ENCODE data around the gene CFAP100.

Gene CFAP100

DNA sequence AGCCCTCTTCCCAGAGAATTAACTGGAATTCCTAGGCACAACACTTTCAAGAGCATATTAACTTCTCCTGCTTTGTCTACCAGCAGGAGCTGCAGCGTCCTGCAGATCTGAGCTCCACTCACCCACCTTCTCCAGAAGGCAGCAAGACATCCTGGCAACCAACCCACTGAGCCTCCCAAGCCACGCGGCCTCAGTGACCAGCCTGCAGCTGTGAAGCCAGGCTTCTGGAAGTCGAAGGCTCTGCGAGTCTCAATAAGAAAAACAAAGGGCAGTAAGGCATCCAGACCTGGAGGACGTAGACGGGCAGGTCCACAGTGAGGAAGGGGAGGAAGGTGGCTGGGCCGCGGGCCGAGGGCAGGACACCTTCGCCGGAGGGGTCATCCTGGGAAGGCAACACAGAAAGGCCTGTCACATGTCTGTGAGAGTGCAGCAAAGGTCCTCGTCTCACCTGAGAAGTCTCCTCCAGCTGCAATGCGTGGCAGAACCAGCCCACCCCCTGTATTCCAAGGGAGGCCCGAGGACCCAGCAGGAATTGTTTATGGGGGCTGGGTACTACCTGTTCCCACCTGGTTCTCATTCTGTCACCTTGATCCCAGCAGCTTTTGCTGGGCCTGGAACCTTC is 44.7 kb downstream of the CFAP100 start:
- no peak for DNase-seq (ENCODE audit: low read depth in 2 of 3, low spot score in 1 of 3)

GRCh38 chr3:126439968-126440708 is 45.4 kb downstream of the CFAP100 start:
- no peak for DNase-seq (ENCODE audit: low read depth in 2 of 3, low spot score in 1 of 3)

GRCh38 chr3:126440709-126440995 is 45.9 kb downstream of the CFAP100 start:
- no peak for DNase-seq (ENCODE audit: low read depth in 2 of 3, low spot score in 1 of 3)

DNA sequence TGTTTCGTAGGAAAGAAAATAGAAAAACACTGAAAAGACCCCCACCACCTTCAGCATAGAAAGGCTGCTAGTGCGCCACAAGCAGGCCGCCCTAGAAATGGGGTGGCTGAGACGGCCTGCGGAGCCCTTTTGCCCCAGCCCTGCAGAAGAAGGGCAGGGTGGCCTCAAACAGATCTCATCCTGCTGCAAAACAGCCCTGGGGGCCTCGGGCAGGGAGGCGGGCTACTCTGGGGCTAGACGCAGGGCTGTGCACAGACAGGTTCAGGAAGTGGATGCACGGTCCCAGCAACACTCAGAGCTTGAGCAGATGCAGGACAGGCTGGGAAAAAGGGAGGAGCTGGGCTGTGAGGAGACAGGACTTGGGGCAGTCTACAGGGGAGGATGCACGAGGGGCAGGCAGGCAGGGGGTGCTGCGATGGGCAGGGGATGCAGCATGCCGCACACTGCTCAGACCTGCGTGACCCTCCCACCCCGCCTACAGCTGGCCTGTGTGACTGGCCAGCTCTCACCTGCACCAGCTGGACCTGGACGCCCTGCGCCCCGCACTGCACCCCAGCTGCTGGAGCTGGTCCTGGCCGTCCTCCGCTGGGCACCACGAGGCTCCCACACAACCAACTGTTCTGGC is 46.7 kb downstream of the CFAP100 start:
- DNase-seq (ENCODE audit: low read depth in 2 of 3, low spot score in 1 of 3) = no peak

GRCh38 chr3:126442094-126442855 is 47.6 kb downstream of the CFAP100 start:
- no peak for DNase-seq (ENCODE audit: low read depth in 2 of 3, low spot score in 1 of 3)

DNA sequence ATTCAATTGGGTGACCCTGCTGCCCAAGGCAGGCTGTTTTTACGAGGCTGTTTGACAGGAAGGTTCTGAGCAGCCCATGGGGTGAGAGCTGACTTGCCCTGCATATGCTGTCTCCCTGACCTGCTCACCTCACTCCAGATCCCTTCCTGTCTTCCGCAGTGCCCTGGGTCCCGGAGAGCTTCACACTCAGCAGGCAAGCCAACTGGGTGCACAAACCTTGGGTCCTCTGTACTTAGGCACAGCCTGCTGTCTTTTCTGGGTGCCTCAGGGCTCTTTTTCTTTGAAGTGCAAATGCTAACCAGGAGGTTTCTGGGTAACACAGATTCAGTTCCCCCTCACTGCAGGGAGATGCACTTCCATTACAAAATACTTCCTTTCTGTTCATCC is 48.1 kb downstream of the CFAP100 start:
- no peak for DNase-seq (ENCODE audit: low read depth in 2 of 3, low spot score in 1 of 3)

- DNase-seq (ENCODE audit: low read depth in 2 of 3, low spot score in 1 of 3) = no peak
Observed at GRCh38 chr3:126445506-126445905, 50.8 kb downstream of the CFAP100 start.

GRCh38 chr3:126446301-126446700 is 51.6 kb downstream of the CFAP100 start:
- no peak for DNase-seq (ENCODE audit: low read depth in 2 of 3, low spot score in 1 of 3)

- DNase-seq (ENCODE audit: low read depth in 2 of 3, low spot score in 1 of 3) = no peak
Observed at GRCh38 chr3:126446791-126447190, 52.1 kb downstream of the CFAP100 start.

GRCh38 chr3:126447456-126448106 is 52.9 kb downstream of the CFAP100 start:
- no peak for DNase-seq (ENCODE audit: low read depth in 2 of 3, low spot score in 1 of 3)

DNA sequence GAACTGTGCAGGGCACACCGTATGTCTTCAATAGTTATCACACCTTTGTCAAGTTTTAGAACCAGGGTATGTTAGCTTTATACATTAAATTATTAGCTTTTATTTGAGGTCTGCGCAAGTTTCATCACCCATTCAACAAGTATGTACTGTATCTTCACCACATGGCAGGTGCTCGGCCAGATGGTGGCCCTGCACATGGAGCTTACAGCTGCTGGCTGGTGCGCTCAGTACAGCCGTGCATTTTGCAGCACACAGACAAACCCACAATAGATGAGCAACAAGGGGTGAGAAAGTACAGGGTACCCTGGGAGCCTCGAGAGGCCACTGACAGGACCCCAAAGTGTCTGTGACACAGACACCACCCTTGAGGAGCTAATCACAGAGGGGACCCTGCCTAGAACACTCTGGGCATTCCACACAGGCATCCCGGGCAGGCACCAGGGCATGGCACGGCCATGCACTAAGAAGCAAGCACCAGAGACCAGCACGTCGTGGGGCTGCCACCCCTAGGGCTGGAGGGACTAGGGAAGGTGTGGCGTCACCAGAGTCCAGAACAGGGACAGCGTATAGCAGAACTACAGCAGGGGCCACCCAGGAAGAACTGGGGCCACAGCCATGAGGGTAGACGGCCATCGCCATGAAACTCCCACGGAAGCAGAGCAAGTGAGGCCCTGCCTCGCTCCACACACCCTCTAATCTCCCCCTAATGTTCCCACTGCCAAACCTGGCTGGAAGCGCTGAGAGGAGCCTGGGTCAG is 53.6 kb downstream of the CFAP100 start:
- DNase-seq (ENCODE audit: low read depth in 2 of 3, low spot score in 1 of 3) = no peak

- DNase-seq (ENCODE audit: low read depth in 2 of 3, low spot score in 1 of 3) = no peak
Observed at GRCh38 chr3:126448893-126449180, 54.1 kb downstream of the CFAP100 start.

GRCh38 chr3:126449621-126450051 is 54.9 kb downstream of the CFAP100 start:
- DNase-seq (ENCODE audit: low read depth in 2 of 3, low spot score in 1 of 3) = no peak

- no peak for DNase-seq (ENCODE audit: low read depth in 2 of 3, low spot score in 1 of 3)
Observed at GRCh38 chr3:126450219-126450618, 55.5 kb downstream of the CFAP100 start.

DNA sequence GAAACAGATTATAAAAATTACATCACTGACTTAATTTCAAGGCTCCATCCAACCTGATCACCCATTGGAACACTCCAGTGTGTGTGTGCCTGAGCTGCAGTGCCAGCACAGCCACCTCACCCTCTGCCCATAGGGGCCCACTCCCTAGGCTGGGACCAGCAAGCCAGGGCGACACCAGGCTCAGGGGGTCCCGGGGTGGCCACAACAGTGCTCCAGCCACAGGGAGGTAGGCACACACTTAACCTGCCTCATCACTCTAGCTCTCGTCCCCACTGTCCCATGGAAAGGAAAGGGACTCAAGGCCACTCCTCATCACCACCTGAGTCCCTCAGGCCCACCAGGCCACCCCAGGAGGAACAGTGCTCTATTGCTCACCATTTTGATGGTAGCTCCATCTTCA is 56.0 kb downstream of the CFAP100 start:
- DNase-seq (ENCODE audit: low read depth in 2 of 3, low spot score in 1 of 3) = no peak

GRCh38 chr3:126451511-126451910 is 56.8 kb downstream of the CFAP100 start:
- DNase-seq (ENCODE audit: low read depth in 2 of 3, low spot score in 1 of 3) = no peak

DNA sequence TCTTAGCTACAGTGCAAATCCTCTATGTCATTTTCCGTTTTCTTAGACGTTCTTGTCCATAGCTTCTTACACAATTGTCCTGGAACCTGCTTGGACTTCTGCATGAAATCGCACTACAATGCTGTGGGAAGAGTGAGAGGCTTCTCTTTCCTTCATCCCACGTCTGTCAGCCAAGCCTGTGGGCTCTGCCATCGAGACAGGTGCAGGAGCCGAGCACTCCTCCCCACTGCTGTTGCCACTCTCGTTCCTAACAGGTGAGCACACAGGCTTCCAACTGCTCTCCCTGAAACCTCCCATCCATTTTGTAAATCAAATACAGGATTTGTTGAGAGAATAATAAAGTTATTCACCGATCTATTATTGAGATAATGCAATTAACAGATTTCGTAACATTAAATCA is 57.5 kb downstream of the CFAP100 start:
- no peak for DNase-seq (ENCODE audit: low read depth in 2 of 3, low spot score in 1 of 3)

DNA sequence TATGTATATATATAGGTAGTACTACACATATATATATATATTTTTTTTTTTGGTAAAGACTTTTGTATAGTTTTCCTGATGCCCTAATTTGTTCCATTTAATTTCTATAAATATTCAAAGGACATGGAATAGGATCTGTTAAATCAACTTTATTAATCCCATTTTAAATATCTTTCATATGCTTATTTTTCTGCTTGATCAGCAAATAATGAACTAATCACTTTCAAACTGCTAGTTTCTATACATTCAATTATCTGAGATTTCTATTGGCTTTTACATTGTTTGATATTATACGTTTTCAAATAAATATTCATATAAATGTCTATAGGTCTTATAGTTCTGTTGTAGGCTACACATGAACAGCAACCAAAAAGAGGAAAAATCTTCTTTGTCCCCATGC is 59.3 kb downstream of the CFAP100 start:
- DNase-seq (ENCODE audit: low read depth in 2 of 3, low spot score in 1 of 3) = no peak

DNA sequence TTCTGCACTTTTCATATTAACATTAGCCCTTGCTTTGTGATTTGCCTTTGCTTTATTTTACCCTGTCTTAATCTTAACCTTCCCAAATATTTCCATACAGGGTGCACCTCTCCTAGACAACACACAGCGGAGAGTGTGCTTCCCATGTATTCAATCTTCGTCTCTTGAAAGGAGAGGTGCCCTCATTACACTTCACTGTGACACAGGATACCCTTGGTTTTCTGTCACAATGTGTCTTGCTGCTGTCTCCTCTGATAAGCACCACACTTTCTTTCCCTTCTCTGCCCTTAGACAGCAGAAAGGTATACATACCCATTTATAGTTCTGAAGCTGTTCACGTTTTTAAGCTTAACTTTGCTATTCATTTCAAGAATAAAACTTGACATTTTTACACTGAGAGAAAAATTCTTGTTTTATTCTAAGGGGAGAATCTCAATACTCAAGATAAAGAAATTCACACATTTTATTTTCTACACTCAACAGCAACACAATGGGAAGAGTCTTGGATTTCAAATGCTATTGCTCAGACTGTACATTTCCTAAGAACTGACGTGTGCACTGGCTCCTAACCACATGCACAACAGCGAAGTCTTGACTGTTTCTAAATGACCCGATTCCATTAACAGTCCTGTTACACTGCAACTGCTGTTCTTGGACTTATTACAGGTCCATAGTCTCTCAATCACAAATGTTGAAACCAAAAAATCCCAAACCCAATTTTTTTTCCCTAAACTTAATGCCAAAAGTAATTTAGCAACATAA is 59.9 kb downstream of the CFAP100 start:
- DNase-seq (ENCODE audit: low read depth in 2 of 3, low spot score in 1 of 3) = no peak

DNA sequence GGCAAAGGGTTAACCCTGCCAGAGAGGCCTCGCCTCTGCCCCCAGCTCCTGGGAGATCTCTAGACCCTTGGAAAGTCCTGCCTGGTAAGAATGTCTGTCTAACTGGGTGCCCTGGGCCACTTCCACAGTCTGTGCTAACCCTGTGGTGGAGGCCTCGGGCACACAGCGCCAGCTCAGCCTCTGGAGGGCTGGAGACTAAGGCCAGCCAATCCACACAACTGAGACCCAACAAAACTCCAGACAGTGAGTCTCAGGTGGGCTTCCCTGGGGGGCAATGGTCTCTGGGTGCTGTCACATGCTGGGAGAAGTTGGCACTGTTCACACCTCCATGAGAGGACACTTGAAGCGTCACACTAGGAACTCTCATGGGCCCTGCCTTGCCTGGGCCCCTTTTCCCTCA is 61.5 kb downstream of the CFAP100 start:
- no peak for DNase-seq (ENCODE audit: low read depth in 2 of 3, low spot score in 1 of 3)
